Vagina (tissue), 2 donors: ENCODE data around the gene ZNF688. TPM values are rescaled to one million over a fixed set of nuclear protein-coding genes. Genes with fewer than 3 reads are reported as not detected.
A peak's percentile ranks its signal among the peaks of the same experiment; 100 is the strongest.

Source experiments
- DNase-seq, 2 donors: peaks; one replicate each; pipeline ENCODE4 v3.0.0-alpha.2; 2017; ENCODE audit errors: extremely low spot score in 2 of 2
- H3K27ac ChIP-seq: fragments of 200-600 bp; sonication (generic); one replicate; pipeline ENCODE4 v1.5.1; 2019
- H3K27me3 ChIP-seq: fragments of 200-600 bp; sonication (generic); one replicate; pipeline ENCODE4 v1.5.1; 2019
- H3K36me3 ChIP-seq, 2 donors: fragments of 200-600 bp; sonication (generic); one replicate each; pipeline ENCODE4 v1.5.1; 2017 to 2019
- H3K4me1 ChIP-seq: fragments of 200-600 bp; sonication (generic); one replicate; pipeline ENCODE4 v1.5.1; 2019
- H3K4me3 ChIP-seq, 2 donors: fragments of 200-600 bp; sonication (generic); 1 replicate in 1 of 2; 2 replicates in 1 of 2; pipeline ENCODE4 v1.5.1; 2016 to 2019
- H3K9me3 ChIP-seq: fragments of 200-600 bp; sonication (generic); one replicate; pipeline ENCODE4 v1.5.1; 2019
- CTCF ChIP-seq, 3 experiments: fragments of 450-650 bp in 2 of 3; fragments of 200-600 bp in 1 of 3; sonication (generic) in 1 of 3; IDR thresholded peaks; one replicate each; pipeline ENCODE4 v1.5.1; 2017 to 2019; ENCODE audit warnings: antibody characterized with exemption in 3 of 3, mild to moderate bottlenecking in 2 of 3, moderate library complexity in 2 of 3
- POLR2A ChIP-seq, 2 donors: fragments of 450-650 bp; IDR thresholded peaks; one replicate each; pipeline ENCODE4 v1.6.1; 2017; ENCODE audit warnings: antibody characterized with exemption in 2 of 2, mild to moderate bottlenecking in 2 of 2, moderate library complexity in 2 of 2
- POLR2AphosphoS5 ChIP-seq, 2 donors: sonication (generic); formaldehyde crosslinking; IDR thresholded peaks; one replicate each; pipeline ENCODE4 v1.9.0; 2017; ENCODE audit warnings: antibody characterized with exemption in 2 of 2, mild to moderate bottlenecking in 2 of 2, low read depth in 1 of 2; ENCODE audit not compliant: insufficient read depth in 1 of 2
- intact Hi-C: fragments of 100-400 bp; cut with DNase I; formaldehyde crosslinking; loops from one replicate; pipeline ENCODE4 v1.15.1; 2023
- total RNA-seq: library from RNA; depleted of rRNA; stranded (reverse); fragments of >200 nt; gene quantifications from one replicate; pipeline ENCODE4 v1.2.3, GENCODE V29; 2016

ZNF688 gene
- total RNA-seq, 1 donor from 2014 or later = 20.1 TPM

- no peaks in the 10 kb centered on the region for H3K9me3 ChIP-seq
- H3K36me3 ChIP-seq = no peaks in the 10 kb centered on the region
- no peak overlapping the region for H3K27ac ChIP-seq
- peaks cover 5% of the 10 kb centered on the region for H3K4me1 ChIP-seq
- H3K4me3 ChIP-seq = no peak overlapping the region
- DNase-seq = no peak
- TF ChIP-seq CTCF (IDR thresholded peaks at IDR 0.05) = peak in 1 of 3 experiments; percentile 7
- no peak for TF ChIP-seq POLR2AphosphoS5 (IDR thresholded peaks at IDR 0.05; ENCODE audit: insufficient read depth in 1 of 2, low read depth in 1 of 2)
- no peak for TF ChIP-seq POLR2A (IDR thresholded peaks at IDR 0.05)
- no peaks in the 10 kb centered on the region for H3K27me3 ChIP-seq
- intact Hi-C loops = no loop called here
These were observed 44.0 kb upstream of the ZNF688 start for GRCh38 chr16:30615358-30616091.

- Histone ChIP-seq H3K27me3 (no peaks in the 10 kb centered on the region), H3K4me3 (peak within 1 kb of the TSS; percentile 83 to 87), H3K27ac (peak within 1 kb of the TSS; percentile 83), H3K4me1 (peaks cover 24% of the 10 kb centered on the region), H3K36me3 (peaks cover 0 to 26% of the 10 kb centered on the region in 2 donors), H3K9me3 (no peaks in the 10 kb centered on the region)
- DNase-seq = peak; percentile 97 to 98
- TF ChIP-seq CTCF (IDR thresholded peaks at IDR 0.05) (no peak), POLR2AphosphoS5 (IDR thresholded peaks at IDR 0.05; ENCODE audit: insufficient read depth in 1 of 2, low read depth in 1 of 2) (peak; percentile 84 to 86), POLR2A (IDR thresholded peaks at IDR 0.05) (peak in 1 of 2 donors; percentile 39)
- intact Hi-C loops = no loop called here
These were observed 38.7 kb upstream of the ZNF688 start, which contains the start of gene ZNF689 for GRCh38 chr16:30609926-30610839. Gene ZNF689, minus strand, starts transcription at chr16:30610389. Its CDS starts 348 bp downstream, at chr16:30610041.

GRCh38 chr16:30609002-30609925 is 37.8 kb upstream of the ZNF688 start:
- Histone ChIP-seq H3K27ac (peak overlapping the region; percentile 83), H3K4me1 (peaks cover 24% of the 10 kb centered on the region), H3K36me3 (peaks cover 0 to 35% of the 10 kb centered on the region in 2 donors), H3K4me3 (peak overlapping the region; percentile 83 to 87), H3K27me3 (no peaks in the 10 kb centered on the region), H3K9me3 (no peaks in the 10 kb centered on the region)
- TF ChIP-seq POLR2AphosphoS5 (IDR thresholded peaks at IDR 0.05; ENCODE audit: insufficient read depth in 1 of 2, low read depth in 1 of 2) = no peak
- TF ChIP-seq POLR2A (IDR thresholded peaks at IDR 0.05) = no peak
- TF ChIP-seq CTCF (IDR thresholded peaks at IDR 0.05) = no peak
- DNase-seq = no peak
- intact Hi-C loops = no loop called here

- TF ChIP-seq POLR2AphosphoS5 (IDR thresholded peaks at IDR 0.05; ENCODE audit: insufficient read depth in 1 of 2, low read depth in 1 of 2) = no peak
- no peak for TF ChIP-seq CTCF (IDR thresholded peaks at IDR 0.05)
- TF ChIP-seq POLR2A (IDR thresholded peaks at IDR 0.05) = no peak
- intact Hi-C loops = no loop called here
- no peak for DNase-seq
- peaks cover 45% of the 10 kb centered on the region for H3K4me1 ChIP-seq
- peaks cover 0 to 54% of the 10 kb centered on the region in 2 donors for H3K36me3 ChIP-seq
- no peak overlapping the region for H3K27ac ChIP-seq
- H3K27me3 ChIP-seq = no peaks in the 10 kb centered on the region
- no peaks in the 10 kb centered on the region for H3K9me3 ChIP-seq
- H3K4me3 ChIP-seq = no peak overlapping the region
These were observed 34.5 kb upstream of the ZNF688 start for GRCh38 chr16:30606004-30606403.
